Fibroblast of the aortic adventitia (primary cell): Measurements from ENCODE around the gene FITM1. TPM values are rescaled to one million over a fixed set of nuclear protein-coding genes. Genes with fewer than 3 reads are reported as not detected.
"Not testable (repeated sequence)": the region's sequence is repeated elsewhere in the genome, so short reads cannot be mapped to it uniquely, and the experiment has no call there.

Source experiments
- DNase-seq: peaks from one replicate; pipeline ENCODE4 v3.0.0-alpha.2; 2010; ENCODE audit warnings: low read depth
- H3K4me3 ChIP-seq: 2 replicates; pipeline ENCODE4 v1.5.1; 2011; ENCODE audit warnings: low read depth, mild to moderate bottlenecking, control low read depth, low read length, moderate library complexity
- CTCF ChIP-seq: IDR thresholded peaks from 2 replicates; pipeline ENCODE4 v1.5.1; 2011; ENCODE audit warnings: mild to moderate bottlenecking, low read length, control low read depth, inconsistent platforms; ENCODE audit not compliant: insufficient read depth
- total RNA-seq: library from RNA; depleted of rRNA; stranded (reverse); fragments of >200 nt; gene quantifications from 2 replicates; pipeline ENCODE4 v1.2.3, GENCODE V29; 2012; ENCODE audit warnings: low replicate concordance

Gene FITM1
- total RNA-seq, 1 donor, result 0.18 TPM

GRCh38 chr14:24098229-24098926 lies 32.1 kb upstream of the FITM1 start:
- no peak for TF ChIP-seq CTCF
- no peak overlapping the region for H3K4me3 ChIP-seq
- DNase-seq, result no peak

- no peak overlapping the region for H3K4me3 ChIP-seq
- TF ChIP-seq CTCF, result no peak
- no peak for DNase-seq
Measured at GRCh38 chr14:24098927-24099813, 31.3 kb upstream of the FITM1 start.

GRCh38 chr14:24100197-24100981 lies 30.1 kb upstream of the FITM1 start:
- no peak overlapping the region for H3K4me3 ChIP-seq
- TF ChIP-seq CTCF, result no peak
- no peak for DNase-seq

GRCh38 chr14:24100982-24101494 lies 29.4 kb upstream of the FITM1 start:
- no peak overlapping the region for H3K4me3 ChIP-seq
- no peak for DNase-seq
- TF ChIP-seq CTCF, result no peak

GRCh38 chr14:24102357-24103048 lies 28.0 kb upstream of the FITM1 start:
- TF ChIP-seq CTCF, result no peak
- no peak for DNase-seq
- H3K4me3 ChIP-seq, result no peak overlapping the region

GRCh38 chr14:24103451-24103850 lies 27.0 kb upstream of the FITM1 start:
- no peak for TF ChIP-seq CTCF
- no peak overlapping the region for H3K4me3 ChIP-seq
- DNase-seq, result no peak

- H3K4me3 ChIP-seq, DNase-seq: not testable (repeated sequence)
Measured at GRCh38 chr14:24105609-24106239, 24.7 kb upstream of the FITM1 start.
